Measurements from ENCODE around the gene RASSF3. TPM values are rescaled to one million over a fixed set of nuclear protein-coding genes. Genes with fewer than 3 reads are reported as not detected.

RASSF3 gene
- total RNA-seq, 1 donor from 2014 or later = 28.2 TPM

- no peak for DNase-seq
- no peak overlapping the region for H3K27ac Mint-ChIP-seq (ENCODE audit: unreplicated experiment)
- H3K4me1 Mint-ChIP-seq (ENCODE audit: low read depth, unreplicated experiment) = peaks cover 4% of the 10 kb centered on the region
- no peak for TF ChIP-seq CTCF (IDR thresholded peaks at IDR 0.05; ENCODE audit: partially characterized antibody, unreplicated experiment)
- no peak overlapping the region for H3K4me3 Mint-ChIP-seq (ENCODE audit: unreplicated experiment)
- H3K9me3 Mint-ChIP-seq (ENCODE audit: unreplicated experiment) = no peaks in the 10 kb centered on the region
- H3K27me3 Mint-ChIP-seq (ENCODE audit: unreplicated experiment) = no peaks in the 10 kb centered on the region
- peaks cover 4% of the 10 kb centered on the region for H3K36me3 Mint-ChIP-seq (ENCODE audit: unreplicated experiment)
Observed at GRCh38 chr12:64745259-64745807, 135.0 kb downstream of the RASSF3 start.

- no peak for TF ChIP-seq CTCF (IDR thresholded peaks at IDR 0.05; ENCODE audit: partially characterized antibody, unreplicated experiment)
- Mint-ChIP-seq H3K36me3 (ENCODE audit: unreplicated experiment) (peaks cover 4% of the 10 kb centered on the region), H3K27ac (ENCODE audit: unreplicated experiment) (no peak overlapping the region)
Observed at GRCh38 chr12:64745980-64746379, 135.7 kb downstream of the RASSF3 start.

GRCh38 chr12:64746663-64747062 is 136.4 kb downstream of the RASSF3 start:
- Mint-ChIP-seq H3K36me3 (ENCODE audit: unreplicated experiment) (peaks cover 4% of the 10 kb centered on the region), H3K27me3 (ENCODE audit: unreplicated experiment) (no peaks in the 10 kb centered on the region), H3K4me1 (ENCODE audit: low read depth, unreplicated experiment) (peaks cover 4% of the 10 kb centered on the region), H3K9me3 (ENCODE audit: unreplicated experiment) (no peaks in the 10 kb centered on the region), H3K27ac (ENCODE audit: unreplicated experiment) (peak overlapping the region; percentile 10), H3K4me3 (ENCODE audit: unreplicated experiment) (no peak overlapping the region)
- no peak for DNase-seq
- no peak for TF ChIP-seq CTCF (IDR thresholded peaks at IDR 0.05; ENCODE audit: partially characterized antibody, unreplicated experiment)

More at GRCh38 chr12:64745980-64746379, 135.7 kb downstream of the RASSF3 start:
- Mint-ChIP-seq H3K4me3 (ENCODE audit: unreplicated experiment) (no peak overlapping the region), H3K9me3 (ENCODE audit: unreplicated experiment) (no peaks in the 10 kb centered on the region), H3K4me1 (ENCODE audit: low read depth, unreplicated experiment) (peaks cover 4% of the 10 kb centered on the region), H3K27me3 (ENCODE audit: unreplicated experiment) (no peaks in the 10 kb centered on the region)
- DNase-seq = no peak

Small RNA genes lying within 50 kb of the gene (microRNA-seq; reads per million reads assigned to microRNA genes)
- gene MIR548C (ENCODE audit: unreplicated experiment) (not detected), gene MIR548Z (ENCODE audit: unreplicated experiment) (not detected)

Other genes starting within 250 kb of the RASSF3 start
- 1.8 TPM for gene C12orf56, start 219.7 kb upstream of the RASSF3 start, total RNA-seq (ENCODE audit: unreplicated experiment)
- gene XPOT, start 206.1 kb upstream of the RASSF3 start, total RNA-seq (ENCODE audit: unreplicated experiment) = 108 TPM
- 15.8 TPM for gene TBK1, start 158.4 kb upstream of the RASSF3 start, total RNA-seq (ENCODE audit: unreplicated experiment)
- 145 TPM for gene GNS, start 148.9 kb downstream of the RASSF3 start, total RNA-seq (ENCODE audit: unreplicated experiment)
- 15.2 TPM for gene TBC1D30, start 214.2 kb downstream of the RASSF3 start, total RNA-seq (ENCODE audit: unreplicated experiment)

Measured in glutamatergic neuron (in vitro differentiated cells).